GM12875 (cell line): Measurements from ENCODE around the gene PPP1R18.

Experiments
- H3K4me3 ChIP-seq: one replicate; pipeline ENCODE4 v1.5.1; 2011; ENCODE audit warnings: low read depth, low read length, control low read depth
- TF ChIP-seq, protein P1 (sequence below): IDR thresholded peaks from 2 replicates; pipeline ENCODE4 v1.5.1; 2011; ENCODE audit warnings: low read depth, mild to moderate bottlenecking, control low read depth, inconsistent platforms, low read length, moderate library complexity, borderline replicate concordance; ENCODE audit not compliant: insufficient read depth

PPP1R18 gene

DNA sequence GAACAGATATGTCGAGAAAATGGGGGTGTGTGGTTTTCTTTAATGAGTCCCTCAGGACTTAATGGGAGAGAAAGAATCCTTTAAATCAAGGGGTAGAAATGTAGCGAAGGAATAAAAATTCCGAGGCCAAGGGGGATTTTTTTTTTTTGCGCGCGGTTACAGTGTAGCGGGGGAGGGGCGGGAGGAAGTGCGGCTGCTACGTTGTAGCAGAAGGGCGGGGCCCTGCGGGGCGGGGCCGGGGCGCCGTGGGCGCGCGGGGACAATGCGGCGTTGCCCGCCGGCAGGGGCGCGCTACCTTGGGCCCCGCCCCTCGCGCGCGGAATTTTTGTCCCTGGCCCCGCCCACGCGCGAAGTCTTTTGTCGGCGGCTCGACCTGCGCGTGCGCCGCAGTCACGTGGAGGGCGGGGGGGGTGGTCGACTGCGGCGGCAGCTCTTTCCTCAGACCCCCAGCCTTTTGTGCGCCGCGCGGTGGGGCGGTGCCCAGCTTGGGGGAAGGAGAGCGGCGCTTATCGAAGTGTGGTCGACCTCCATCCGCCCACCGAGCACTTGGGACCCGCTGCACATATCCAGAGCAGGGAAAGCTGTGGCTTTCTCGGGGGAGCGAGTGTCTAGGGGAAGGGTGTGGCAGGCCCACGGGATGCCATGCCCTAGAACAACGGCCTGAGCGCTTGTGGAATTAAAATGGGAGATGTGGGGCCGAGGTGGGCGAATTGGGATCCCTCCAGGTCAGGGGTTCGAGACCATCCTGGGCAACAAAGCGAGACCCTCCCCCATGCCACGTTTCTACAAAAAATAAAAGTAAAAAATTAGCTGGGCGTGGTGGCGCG is 35.0 kb upstream of the PPP1R18 start:
- TF ChIP-seq, protein P1, sequence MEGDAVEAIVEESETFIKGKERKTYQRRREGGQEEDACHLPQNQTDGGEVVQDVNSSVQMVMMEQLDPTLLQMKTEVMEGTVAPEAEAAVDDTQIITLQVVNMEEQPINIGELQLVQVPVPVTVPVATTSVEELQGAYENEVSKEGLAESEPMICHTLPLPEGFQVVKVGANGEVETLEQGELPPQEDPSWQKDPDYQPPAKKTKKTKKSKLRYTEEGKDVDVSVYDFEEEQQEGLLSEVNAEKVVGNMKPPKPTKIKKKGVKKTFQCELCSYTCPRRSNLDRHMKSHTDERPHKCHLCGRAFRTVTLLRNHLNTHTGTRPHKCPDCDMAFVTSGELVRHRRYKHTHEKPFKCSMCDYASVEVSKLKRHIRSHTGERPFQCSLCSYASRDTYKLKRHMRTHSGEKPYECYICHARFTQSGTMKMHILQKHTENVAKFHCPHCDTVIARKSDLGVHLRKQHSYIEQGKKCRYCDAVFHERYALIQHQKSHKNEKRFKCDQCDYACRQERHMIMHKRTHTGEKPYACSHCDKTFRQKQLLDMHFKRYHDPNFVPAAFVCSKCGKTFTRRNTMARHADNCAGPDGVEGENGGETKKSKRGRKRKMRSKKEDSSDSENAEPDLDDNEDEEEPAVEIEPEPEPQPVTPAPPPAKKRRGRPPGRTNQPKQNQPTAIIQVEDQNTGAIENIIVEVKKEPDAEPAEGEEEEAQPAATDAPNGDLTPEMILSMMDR, result peak; percentile 42; the same call in 1 of the 2 replicates
- peak overlapping the region; percentile 71 for H3K4me3 ChIP-seq

DNA sequence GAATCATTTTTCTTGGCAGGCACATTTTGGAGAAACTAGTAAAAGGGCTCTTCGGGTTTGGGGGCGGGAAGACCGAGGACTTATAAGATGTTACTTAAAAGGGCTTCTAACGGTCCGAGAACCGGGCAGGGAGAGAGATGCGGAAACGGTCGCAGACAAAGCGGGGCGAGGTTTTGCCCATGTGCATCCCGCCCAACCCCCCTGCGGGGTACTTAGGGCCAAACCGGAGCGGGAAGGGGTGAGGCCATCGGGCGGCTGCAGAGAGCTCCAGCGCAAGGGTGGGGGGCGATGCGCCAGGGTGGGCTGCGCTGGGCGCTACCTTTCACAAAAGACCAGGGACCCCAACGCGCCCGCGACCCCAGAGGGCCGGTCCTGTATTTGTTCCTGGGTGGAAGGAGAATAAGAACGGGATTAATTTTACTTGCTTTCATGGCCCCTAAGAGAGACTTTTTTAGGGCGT is 34.3 kb upstream of the PPP1R18 start:
- TF ChIP-seq, protein P1, result no peak
- peak overlapping the region; percentile 68 for H3K4me3 ChIP-seq

DNA sequence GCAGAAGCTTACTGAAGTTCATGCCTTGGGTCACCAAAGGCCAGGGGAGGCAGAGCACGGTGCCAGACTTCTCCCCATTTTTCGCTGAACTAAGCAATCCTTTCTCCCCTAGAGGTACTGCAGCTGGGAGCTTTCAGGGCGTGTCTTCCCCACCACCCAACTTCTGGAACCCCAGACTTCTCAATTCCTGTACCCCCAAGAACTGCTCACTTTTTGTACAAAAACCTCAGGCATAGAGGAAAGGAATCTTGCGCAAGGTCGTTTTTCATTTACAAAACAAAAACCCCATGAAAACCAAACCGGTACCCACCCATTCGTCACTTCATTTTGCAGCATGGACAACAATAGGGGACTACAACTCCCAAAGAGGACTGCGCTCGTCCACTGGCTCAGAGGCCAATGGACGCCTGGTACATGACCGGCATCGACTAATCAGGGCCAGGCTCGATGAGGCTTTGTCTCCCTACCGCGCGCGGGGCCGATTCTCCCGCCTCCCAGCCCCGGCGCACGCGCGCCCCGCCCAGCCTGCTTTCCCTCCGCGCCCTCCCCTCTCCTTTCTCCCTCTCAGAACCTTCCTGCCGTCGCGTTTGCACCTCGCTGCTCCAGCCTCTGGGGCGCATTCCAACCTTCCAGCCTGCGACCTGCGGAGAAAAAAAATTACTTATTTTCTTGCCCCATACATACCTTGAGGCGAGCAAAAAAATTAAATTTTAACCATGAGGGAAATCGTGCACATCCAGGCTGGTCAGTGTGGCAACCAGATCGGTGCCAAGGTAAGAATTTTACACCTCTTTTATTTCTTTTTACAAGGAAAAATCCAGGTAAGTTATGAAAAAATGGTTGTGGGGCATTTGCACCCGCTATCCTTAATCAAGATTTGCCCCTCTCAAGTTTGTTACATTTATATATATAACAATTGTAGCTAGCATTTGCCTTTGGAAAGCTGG is 33.6 kb upstream of the PPP1R18 start, which contains the start of gene TUBB:
Gene TUBB (plus strand): TSS at position 562 of the 947 bp plus-strand sequence. CDS start 155 bp downstream, at position 717.
- H3K4me3 ChIP-seq, result peak within 1 kb of the TSS; percentile 68
- TF ChIP-seq, protein P1, result no peak

DNA sequence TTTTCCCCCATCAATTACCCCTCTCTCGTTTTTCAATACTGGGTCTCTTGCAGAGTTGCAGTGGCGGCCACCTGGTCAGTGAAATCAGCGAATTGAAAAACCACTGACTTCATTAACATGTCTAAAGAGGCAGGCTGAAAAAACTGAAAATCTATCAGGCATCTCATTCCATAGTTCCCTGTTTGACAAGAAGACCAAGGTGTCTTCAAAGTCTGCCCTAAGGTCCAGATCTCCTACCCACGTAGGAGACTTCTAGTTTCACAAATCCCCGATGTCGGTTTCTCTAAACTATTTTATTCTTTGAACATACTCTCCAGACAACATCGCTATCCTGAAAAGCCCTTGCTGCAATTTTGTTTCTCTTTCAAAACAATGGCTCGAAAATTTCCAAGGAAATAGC is 32.9 kb upstream of the PPP1R18 start:
- TF ChIP-seq, protein P1, result no peak
- H3K4me3 ChIP-seq, result peak overlapping the region; percentile 48

DNA sequence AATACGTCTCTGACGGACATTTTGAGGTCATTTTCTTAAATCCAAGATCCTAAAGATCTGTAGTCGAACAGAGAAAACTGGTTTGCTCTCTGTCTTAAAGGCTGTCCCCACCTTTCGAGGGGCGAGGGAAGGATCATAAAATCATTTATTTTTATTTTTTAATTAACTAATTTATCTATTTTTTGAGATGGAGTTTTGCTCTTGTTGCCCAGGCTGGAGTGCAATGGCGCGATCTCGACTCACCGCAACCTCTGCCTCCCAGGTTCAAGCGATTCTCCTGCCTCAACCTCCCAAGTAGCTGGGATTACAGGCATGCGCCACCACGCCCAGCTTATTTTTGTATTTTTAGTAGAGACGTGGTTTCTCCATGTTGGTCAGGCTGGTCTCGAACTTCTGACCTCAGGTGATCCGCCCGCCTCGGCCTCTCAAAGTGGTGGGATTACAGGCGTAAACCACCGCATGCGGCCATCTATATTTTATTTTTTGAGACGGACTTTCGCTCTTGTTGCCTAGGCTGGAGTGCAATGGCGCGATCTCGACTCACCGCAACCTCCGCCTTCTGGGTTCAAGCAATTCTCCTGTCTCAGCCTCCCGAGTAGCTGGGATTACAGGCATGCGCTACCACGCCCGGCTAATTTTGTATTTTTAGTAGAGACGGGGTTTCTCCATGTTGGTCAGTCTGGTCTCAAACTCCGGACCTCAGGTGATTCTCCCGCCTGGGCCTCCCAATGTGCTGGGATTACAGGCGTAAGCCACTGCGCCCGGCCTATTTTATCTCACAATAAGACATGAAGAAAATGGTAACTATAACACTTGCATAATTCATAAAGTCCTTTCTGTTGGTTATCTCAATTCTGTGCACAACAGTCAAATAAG is 31.6 kb upstream of the PPP1R18 start:
- H3K4me3 ChIP-seq, result peak overlapping the region; percentile 40

DNA sequence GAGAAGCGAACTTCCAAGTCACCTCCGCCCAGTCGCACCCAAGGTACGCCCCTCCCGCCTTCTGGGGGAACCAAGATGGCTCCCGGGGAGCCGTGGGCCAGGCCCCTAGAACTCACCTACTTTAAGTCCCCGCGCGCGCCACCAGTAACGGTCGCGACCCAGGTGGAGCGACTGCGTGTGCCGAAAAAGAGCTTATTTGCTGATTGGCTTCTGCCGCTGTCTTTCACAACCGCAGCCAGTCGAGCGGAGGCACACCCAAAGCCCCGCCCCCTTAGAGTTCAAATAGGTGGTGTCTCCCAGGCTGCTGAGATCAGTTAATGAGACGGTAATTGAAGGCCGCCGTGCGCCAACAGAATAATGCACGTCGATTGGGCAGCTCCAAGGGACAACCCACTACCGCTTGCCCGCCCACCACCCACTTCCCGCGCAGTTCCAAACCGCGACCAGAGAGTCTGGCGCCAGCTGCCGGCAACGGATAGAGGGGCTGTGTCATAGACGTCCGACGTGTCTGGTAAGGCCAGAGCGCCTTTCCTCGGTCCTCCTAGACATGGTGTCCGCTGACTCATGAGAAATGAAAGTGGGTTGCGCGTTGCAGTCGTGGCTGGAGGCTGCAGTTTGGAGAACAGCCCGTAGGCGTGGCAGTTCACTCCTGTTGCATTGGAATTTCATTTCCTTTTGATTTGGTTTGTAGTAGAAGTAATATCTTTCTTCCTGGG is 30.8 kb upstream of the PPP1R18 start, which contains the start of gene MDC1:
Gene MDC1 (minus strand): TSS at position 153 of the 716 bp plus-strand sequence. CDS start 2,106 bp downstream, outside the sequence.
- peak within 1 kb of the TSS; percentile 56 for H3K4me3 ChIP-seq
- TF ChIP-seq, protein P1, result peak; percentile 25; the same call in 1 of the 2 replicates
